ENCODE results near the gene UBE4B. TPM values are rescaled to one million over a fixed set of nuclear protein-coding genes. Genes with fewer than 3 reads are reported as not detected.
"Not testable (repeated sequence)": the region's sequence is repeated elsewhere in the genome, so short reads cannot be mapped to it uniquely, and the experiment has no call there.

The UBE4B gene
- total RNA-seq, 1 experiment from 2014 or later = 80.8 TPM

DNA sequence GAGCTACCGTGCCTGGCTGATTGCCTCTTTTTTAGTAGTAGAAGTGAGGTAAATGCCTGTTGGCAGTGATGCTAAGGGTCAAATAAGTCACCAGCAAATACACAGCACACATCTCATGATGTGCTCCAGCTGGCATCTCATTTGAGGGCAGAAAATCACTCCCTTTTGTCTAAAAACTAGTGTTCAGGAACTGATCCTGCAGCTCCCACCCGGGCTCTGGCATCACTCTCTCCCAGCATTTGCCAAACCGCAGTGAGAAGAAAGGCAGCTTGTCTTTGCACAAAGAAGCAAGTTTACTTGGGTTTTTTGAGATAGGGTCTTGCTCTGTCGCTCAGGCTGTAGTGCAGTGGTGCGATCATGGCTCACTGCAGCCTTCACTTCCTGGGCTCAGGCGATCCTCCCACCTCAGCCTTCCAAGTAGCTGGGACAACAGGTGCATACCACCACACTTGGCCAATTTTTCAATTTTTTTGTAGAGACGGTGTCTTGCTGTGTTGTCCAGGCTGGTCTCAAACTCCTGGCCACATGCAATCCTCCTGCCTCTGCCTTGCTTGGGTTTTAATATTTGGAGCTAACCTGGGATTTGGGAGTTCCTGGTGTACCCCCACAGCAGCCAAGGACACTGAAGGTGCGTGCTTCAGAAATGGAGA, 31.6 kb upstream of the UBE4B start (continued):
- TF ChIP-seq ZNF425 (CRISPR knock-in tag; conservative IDR thresholded peaks at IDR 0.05) (no peak), MXD4 (CRISPR knock-in tag; IDR thresholded peaks at IDR 0.05; ENCODE audit: borderline replicate concordance) (no peak), ETV6 (CRISPR knock-in tag; IDR thresholded peaks at IDR 0.05) (no peak), ZNF121 (CRISPR knock-in tag; IDR thresholded peaks at IDR 0.05) (peak; percentile 69), CREB1 (CRISPR knock-in tag; IDR thresholded peaks at IDR 0.05) (no peak)

GRCh38 chr1:10005248-10005647, 27.5 kb upstream of the UBE4B start:
- not testable (repeated sequence) for H3K4me3 Mint-ChIP-seq; DNase-seq (ENCODE audit: low spot score); H3K36me3 Mint-ChIP-seq; H3K4me1 Mint-ChIP-seq; ATAC-seq; H3K27me3 Mint-ChIP-seq (ENCODE audit: low read depth); H3K27ac Mint-ChIP-seq; H3K9me3 Mint-ChIP-seq
- ChIA-PET CTCF (interaction anchor here (1.0 kb wide), 1 partner anchor 28 kb away, joined by 3 read pairs; the partner anchor contains the start of gene UBE4B), POLR2A (interaction anchor here (1.0 kb wide), 1 partner anchor 37 kb away, joined by 3 read pairs; no protein-coding TSS in a partner anchor)

GRCh38 chr1:10007169-10007568, 25.6 kb upstream of the UBE4B start:
- Mint-ChIP-seq H3K27ac (no peak overlapping the region), H3K9me3 (no peaks in the 10 kb centered on the region), H3K36me3 (no peaks in the 10 kb centered on the region), H3K27me3 (ENCODE audit: low read depth) (no peaks in the 10 kb centered on the region), H3K4me3 (no peak overlapping the region), H3K4me1 (no peaks in the 10 kb centered on the region)
- TF ChIP-seq NFYB (CRISPR knock-in tag; conservative IDR thresholded peaks at IDR 0.05; ENCODE audit: low read depth) (no peak), ZNF416 (CRISPR knock-in tag; IDR thresholded peaks at IDR 0.05) (no peak), RORB (CRISPR knock-in tag; IDR thresholded peaks at IDR 0.05) (no peak), JAZF1 (CRISPR knock-in tag; IDR thresholded peaks at IDR 0.05) (no peak), ZSCAN18 (CRISPR knock-in tag; IDR thresholded peaks at IDR 0.05) (no peak), NR3C1 (CRISPR knock-in tag; conservative IDR thresholded peaks at IDR 0.05; ENCODE audit: low read depth) (no peak), FOXP1 (CRISPR knock-in tag; IDR thresholded peaks at IDR 0.05; ENCODE audit: borderline replicate concordance) (no peak), ZNF425 (CRISPR knock-in tag; conservative IDR thresholded peaks at IDR 0.05) (no peak), TP53 (CRISPR knock-in tag; IDR thresholded peaks at IDR 0.05) (no peak), ETV6 (CRISPR knock-in tag; IDR thresholded peaks at IDR 0.05) (no peak), ATF3 (CRISPR knock-in tag; conservative IDR thresholded peaks at IDR 0.05) (no peak), SOX15 (CRISPR knock-in tag; IDR thresholded peaks at IDR 0.05) (no peak)
- TF ChIP-seq, protein P1, sequence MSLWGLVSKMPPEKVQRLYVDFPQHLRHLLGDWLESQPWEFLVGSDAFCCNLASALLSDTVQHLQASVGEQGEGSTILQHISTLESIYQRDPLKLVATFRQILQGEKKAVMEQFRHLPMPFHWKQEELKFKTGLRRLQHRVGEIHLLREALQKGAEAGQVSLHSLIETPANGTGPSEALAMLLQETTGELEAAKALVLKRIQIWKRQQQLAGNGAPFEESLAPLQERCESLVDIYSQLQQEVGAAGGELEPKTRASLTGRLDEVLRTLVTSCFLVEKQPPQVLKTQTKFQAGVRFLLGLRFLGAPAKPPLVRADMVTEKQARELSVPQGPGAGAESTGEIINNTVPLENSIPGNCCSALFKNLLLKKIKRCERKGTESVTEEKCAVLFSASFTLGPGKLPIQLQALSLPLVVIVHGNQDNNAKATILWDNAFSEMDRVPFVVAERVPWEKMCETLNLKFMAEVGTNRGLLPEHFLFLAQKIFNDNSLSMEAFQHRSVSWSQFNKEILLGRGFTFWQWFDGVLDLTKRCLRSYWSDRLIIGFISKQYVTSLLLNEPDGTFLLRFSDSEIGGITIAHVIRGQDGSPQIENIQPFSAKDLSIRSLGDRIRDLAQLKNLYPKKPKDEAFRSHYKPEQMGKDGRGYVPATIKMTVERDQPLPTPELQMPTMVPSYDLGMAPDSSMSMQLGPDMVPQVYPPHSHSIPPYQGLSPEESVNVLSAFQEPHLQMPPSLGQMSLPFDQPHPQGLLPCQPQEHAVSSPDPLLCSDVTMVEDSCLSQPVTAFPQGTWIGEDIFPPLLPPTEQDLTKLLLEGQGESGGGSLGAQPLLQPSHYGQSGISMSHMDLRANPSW (CRISPR knock-in tag; conservative IDR thresholded peaks at IDR 0.05; ENCODE audit: low read depth) = no peak
- DNase-seq (ENCODE audit: low spot score) (no peak), ATAC-seq (no peak)
- CTCF ChIA-PET = no interaction called here
- POLR2A ChIA-PET = no interaction called here

All from WTC11 (cell line).